Measurements from ENCODE around the gene THEMIS2. TPM values are rescaled to one million over a fixed set of nuclear protein-coding genes. Genes with fewer than 3 reads are reported as not detected.

Gene THEMIS2
- total and polyA plus RNA-seq, 9 of the 15 experiments (the other 6 are each of a cell fraction or from before 2014, with no cell fraction given) = 2.3 to 12.7 (median 8.0) TPM

- TF ChIP-seq VEZF1 (CRISPR knock-in tag; IDR thresholded peaks at IDR 0.05) (peak; percentile 30), ZFX (CRISPR knock-in tag; IDR thresholded peaks at IDR 0.05) (peak; percentile 49; the same call in 1 of the 2 replicates)
Observed at GRCh38 chr1:27864264-27864895, 8.0 kb upstream of the THEMIS2 start (continued).

GRCh38 chr1:27865821-27866220 is 6.5 kb upstream of the THEMIS2 start:
- Histone ChIP-seq H3K36me3 (ENCODE audit: control insufficient read depth, insufficient read depth, low read length) (no peaks in the 10 kb centered on the region), H3K9me3 (replicated peaks; ENCODE audit: control insufficient read depth, insufficient read depth, low read depth, low read length) (no peaks in the 10 kb centered on the region), H2AFZ (ENCODE audit: low read depth, low read length) (no peak overlapping the region), H3K4me2 (ENCODE audit: insufficient read depth, low read length) (no peak overlapping the region), H3K4me1 (replicated peaks in 1 of 2; ENCODE audit: control insufficient read depth in 2 of 2, insufficient read depth in 2 of 2, low read length in 2 of 2) (peaks cover 44 to 64% of the 10 kb centered on the region in 2 experiments), H3K4me3 (no peak overlapping the region), H3K9ac (ENCODE audit: insufficient read depth in 1 of 2, low read depth in 2 of 2, low read length in 2 of 2) (no peak overlapping the region), H3K79me2 (ENCODE audit: control insufficient read depth, insufficient read depth, low read length) (no peaks in the 10 kb centered on the region), H3K27ac (ENCODE audit: extremely low read depth, low read depth, low read length) (no peak overlapping the region), H3K9me1 (ENCODE audit: control insufficient read depth, insufficient read depth, low read length) (no peaks in the 10 kb centered on the region), H4K20me1 (replicated peaks; ENCODE audit: control insufficient read depth, insufficient read depth, low read length) (no peaks in the 10 kb centered on the region), H3K27me3 (ENCODE audit: control insufficient read depth in 2 of 2, insufficient read depth in 2 of 2, low read length in 2 of 2) (no peaks in the 10 kb centered on the region)
- ChIA-PET POLR2A (interaction anchor here (0.6 kb wide), 1 partner anchor 461 kb away, joined by 4 read pairs; no protein-coding TSS in a partner anchor), CTCF (ENCODE audit: low intra/inter-chr PET ratio) (no interaction called here)
- FAIRE-seq = no peak
- WGBS (ENCODE audit: insufficient coverage, low coverage, missing lambda C conversion rate) = 91% methylated on average over 10 of the region's 10 CpGs
- no peak for ATAC-seq
- in situ Hi-C loops (cut with MboI) (loop anchor here (10.0 kb wide), 1 partner anchor 329 kb away; no protein-coding TSS in a partner anchor), intact Hi-C loops (cut with micrococcal nuclease) (no loop called here)
- BruUV-seq (replicated peaks) = no TSS peak
- no peak for DNase-seq (ENCODE audit: extremely low read depth in 1 of 4, low spot score in 3 of 4)
- TF ChIP-seq ZNF316 (IDR thresholded peaks at IDR 0.05) = peak; percentile 35; the same call in 1 of the 2 replicates
- TF ChIP-seq HMGN3 (IDR thresholded peaks at IDR 0.05; ENCODE audit: borderline replicate concordance, extremely low read depth, insufficient read length, low read depth, low read length) = no peak
- no peak for TF ChIP-seq HNRNPK (IDR thresholded peaks at IDR 0.05; ENCODE audit: low read depth, low read length, poor library complexity, severe bottlenecking)
- 0 out of 2 replicates have a peak, but pooled peaks have one; percentile 9 for TF ChIP-seq NR2C1 (IDR thresholded peaks at IDR 0.05)
- TF ChIP-seq NR2C1 (tag; IDR thresholded peaks at IDR 0.05) = no peak
- TF ChIP-seq SNRNP70 (optimal IDR thresholded peaks at IDR 0.05; ENCODE audit: low read depth, low read length) = no peak
- peak; percentile 18 for TF ChIP-seq ZFP36 (IDR thresholded peaks at IDR 0.05; ENCODE audit: low read depth, low read length, partially characterized antibody)
- no peak for TF ChIP-seq NONO (IDR thresholded peaks at IDR 0.05; ENCODE audit: low read depth in 2 of 2, low read length in 1 of 2)
- no peak for TF ChIP-seq GABPB2 (CRISPR knock-in tag; conservative IDR thresholded peaks at IDR 0.05)
- no peak for TF ChIP-seq NCOR1 (IDR thresholded peaks at IDR 0.05)
- TF ChIP-seq ZC3H11A (IDR thresholded peaks at IDR 0.05; ENCODE audit: low read depth, low read length) = no peak
- no peak for TF ChIP-seq MTA2 (IDR thresholded peaks at IDR 0.05; ENCODE audit: low read depth)
- TF ChIP-seq LCOR (CRISPR knock-in tag; IDR thresholded peaks at IDR 0.05) = no peak
- TF ChIP-seq MAFF (IDR thresholded peaks at IDR 0.05; ENCODE audit: low read length) = no peak
- TF ChIP-seq TAF9B (IDR thresholded peaks at IDR 0.05; ENCODE audit: partially characterized antibody) = no peak
- no peak for TF ChIP-seq CCNT2 (IDR thresholded peaks at IDR 0.05; ENCODE audit: borderline replicate concordance, extremely low read depth, insufficient read length, low read depth, low read length)
- TF ChIP-seq C11orf30 (IDR thresholded peaks at IDR 0.05; ENCODE audit: low read depth) = peak; percentile 38; the same call in 1 of the 2 replicates
- no peak for TF ChIP-seq MEF2D (tag; conservative IDR thresholded peaks at IDR 0.05; ENCODE audit: low read depth)
- TF ChIP-seq ZNF133 (CRISPR knock-in tag; IDR thresholded peaks at IDR 0.05) = no peak
